ENCODE results near the gene KIAA0930.

Gene KIAA0930

DNA sequence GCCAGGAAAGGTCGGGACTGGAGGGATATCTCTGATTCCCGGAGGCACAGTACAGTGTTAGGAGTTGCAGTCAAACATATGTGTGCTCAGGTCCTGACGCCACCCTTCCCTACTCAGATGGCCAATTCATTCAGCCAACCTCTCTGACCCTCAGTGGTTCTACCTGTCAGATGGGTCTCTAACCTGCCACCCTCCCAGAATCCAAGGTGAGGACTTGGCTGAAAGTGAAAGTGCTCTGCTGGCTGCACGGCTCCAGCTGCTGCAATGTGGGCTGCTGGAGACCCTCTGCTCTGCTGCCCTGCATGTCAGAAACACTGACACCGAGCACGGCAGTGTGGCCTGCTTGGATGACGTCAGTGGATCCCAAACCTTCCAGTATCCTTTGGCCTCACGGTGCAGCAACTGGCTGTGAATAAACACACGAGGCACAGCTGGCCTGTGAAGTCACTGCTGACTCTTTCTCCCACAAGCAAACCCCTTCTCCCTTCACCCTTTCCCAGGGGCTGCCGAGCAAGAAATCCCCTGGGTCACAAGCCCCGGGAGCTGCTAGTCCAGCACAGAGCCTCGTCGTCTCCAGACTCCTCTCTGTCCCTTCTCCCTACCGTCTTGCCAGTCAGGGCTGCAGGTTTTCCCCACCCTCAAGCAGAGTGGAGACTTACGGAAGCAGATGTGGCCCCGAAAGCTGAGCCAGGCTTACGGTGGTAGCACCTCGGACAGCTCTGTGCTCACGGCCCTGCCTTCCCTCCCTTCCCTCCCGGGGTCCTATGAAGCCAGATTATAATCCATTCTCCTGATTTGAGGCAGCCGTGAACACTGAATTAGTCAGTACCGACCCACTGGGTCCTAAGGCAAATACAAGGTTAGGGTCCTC lies 24.3 kb downstream of the KIAA0930 start:
- no peak for DNase-seq

DNA sequence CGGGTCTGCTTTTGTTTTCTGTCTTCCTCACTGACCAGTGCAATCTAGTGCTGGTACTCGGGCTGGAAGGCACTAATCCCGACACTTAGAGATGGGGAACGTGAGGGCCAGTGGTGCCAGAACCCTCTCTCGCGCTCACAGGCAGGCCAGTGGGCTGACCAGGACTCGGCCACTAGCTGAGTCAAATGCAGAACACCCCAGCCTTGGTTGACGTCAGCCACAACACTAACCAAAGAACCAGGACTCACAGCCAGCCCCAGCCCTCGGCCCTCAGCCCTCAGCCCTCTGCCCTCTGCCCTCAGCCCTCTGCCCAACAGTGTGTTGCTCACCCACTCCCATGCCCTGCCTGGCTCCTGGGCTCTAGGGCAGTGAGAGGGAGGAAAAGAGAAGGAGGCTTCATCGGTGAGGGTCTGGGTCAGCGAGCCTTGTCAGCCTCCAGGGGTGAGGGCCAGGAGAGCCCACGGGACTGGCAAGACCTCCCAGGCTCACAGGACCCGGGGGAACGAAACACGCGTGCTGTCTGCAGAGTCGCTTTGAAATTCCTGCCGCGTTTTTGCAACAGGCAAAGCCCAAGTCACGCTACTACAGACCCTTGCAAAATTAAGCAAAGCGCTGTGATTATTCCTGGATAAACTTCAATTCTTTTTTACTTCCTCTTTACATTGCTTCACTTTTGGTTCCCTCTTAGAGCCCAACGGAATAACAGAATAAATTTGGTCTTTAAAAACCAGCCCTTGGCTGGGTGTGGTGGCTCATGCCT lies 27.5 kb downstream of the KIAA0930 start:
- DNase-seq: no peak

DNA sequence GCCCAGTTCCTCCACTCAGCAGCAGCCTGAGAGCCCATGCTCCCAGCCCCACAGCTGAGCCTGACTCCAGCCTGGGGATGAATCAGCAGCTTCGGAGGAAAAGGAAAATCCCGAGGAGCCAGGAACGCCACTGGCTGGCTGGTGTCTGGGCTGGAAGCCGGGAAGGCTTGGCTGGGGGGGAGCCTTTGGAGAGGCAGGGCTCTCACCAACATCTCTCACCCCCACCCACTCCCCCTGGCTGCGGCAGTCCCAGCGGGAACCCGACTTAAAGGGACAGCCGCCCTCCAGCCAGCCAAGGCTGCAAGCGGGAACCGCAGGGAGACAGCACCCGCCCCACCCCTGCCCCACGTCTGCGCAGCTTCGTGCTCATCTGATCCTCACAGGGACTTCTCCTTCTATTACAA lies 28.4 kb downstream of the KIAA0930 start:
- no peak for DNase-seq

DNA sequence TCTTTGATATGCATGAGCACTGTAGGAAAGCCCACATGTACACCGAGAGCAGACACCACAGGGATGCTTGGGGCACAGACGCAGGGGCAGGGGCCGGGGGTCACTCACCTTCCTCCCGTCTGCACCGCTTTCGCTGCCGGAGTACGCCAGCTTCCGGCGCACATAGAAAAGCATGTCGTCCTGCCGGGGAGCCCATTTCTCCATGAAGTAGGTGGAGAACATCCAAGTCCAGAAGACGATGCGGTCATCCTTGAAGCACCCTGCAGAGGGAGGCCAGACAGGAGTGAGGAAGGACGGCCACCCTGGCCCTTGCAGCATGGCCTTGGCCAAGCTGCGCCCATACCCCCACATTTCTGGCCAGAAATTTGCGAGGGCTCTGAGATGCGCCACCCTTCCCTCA lies 28.8 kb downstream of the KIAA0930 start:
- DNase-seq: no peak

DNA sequence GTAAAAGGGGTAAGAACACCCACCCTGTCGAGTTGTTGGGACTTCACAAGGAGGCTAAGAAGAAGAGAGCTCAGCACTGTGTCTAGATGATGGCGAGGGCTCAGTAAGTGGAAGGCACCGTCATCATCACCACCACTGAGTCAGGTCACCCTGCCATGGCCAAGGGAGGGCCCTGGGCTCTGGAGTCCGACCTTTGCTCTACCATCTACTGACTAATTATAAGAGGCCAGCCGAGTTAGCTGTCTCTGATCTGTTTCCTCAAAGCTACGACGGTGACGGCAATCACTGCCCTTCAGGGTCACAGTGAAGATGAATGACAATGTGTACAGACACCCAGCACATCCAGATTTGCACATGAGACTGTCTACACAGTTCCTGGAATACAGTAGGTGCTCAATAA lies 29.3 kb downstream of the KIAA0930 start:
- DNase-seq: no peak

DNA sequence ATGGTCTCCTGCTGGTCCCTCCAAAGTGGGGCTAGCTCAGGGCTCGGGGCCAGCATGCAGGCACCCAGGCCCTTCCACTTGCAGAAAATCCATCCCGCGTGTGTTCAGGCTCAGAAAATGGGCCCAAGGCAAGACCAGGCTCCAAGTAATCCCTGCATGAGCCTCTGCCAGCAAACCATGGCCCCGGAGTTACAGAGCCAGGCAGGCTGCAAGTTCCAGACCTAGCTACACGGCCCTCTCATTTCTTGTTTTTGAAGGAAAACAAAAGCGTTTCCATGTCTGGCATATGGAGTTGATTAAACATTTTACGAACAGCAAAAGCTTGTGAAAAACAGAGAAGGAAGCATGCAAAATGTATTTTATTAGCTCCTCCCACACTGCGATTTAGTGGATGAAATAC lies 29.7 kb downstream of the KIAA0930 start:
- DNase-seq: no peak

DNA sequence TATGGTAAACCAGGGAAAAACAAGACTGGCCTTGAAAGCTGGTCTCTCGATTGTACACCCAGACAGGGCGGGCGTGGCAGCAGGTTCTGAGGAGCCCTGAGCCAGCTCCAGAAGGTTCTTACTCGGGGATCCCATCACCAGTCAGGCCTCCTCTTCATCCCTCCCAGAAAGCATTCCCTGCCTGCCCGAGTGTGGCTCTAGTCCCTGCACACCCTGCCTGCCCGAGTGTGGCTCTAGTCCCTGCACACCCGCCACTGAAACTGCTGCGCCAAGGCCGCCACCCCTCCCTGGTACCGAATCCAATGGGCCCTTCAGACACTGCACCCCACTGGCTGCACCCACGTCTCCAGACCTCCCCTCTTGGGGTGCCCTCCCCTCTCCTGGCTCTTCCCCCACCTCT lies 30.1 kb downstream of the KIAA0930 start:
- DNase-seq: no peak

DNA sequence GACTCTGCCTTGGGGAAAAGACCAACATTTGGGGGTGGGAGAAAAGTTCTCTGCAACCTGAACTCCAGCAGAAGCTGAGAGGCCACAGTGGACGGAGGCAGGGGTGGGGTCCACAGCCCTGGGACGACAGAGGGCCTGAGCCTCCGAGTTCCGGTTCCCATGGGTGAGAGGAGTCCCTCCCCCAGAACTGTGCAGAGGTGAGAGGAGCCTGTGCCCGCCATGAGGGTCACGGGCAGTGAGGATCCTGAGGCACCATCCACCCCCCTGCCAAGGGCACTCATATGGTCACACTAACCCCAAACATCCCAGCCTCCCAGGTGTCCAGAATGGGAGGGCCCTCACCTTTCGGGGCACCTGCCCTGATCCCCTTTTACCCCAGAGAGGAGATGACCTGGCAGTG lies 30.5 kb downstream of the KIAA0930 start:
- DNase-seq: no peak

DNA sequence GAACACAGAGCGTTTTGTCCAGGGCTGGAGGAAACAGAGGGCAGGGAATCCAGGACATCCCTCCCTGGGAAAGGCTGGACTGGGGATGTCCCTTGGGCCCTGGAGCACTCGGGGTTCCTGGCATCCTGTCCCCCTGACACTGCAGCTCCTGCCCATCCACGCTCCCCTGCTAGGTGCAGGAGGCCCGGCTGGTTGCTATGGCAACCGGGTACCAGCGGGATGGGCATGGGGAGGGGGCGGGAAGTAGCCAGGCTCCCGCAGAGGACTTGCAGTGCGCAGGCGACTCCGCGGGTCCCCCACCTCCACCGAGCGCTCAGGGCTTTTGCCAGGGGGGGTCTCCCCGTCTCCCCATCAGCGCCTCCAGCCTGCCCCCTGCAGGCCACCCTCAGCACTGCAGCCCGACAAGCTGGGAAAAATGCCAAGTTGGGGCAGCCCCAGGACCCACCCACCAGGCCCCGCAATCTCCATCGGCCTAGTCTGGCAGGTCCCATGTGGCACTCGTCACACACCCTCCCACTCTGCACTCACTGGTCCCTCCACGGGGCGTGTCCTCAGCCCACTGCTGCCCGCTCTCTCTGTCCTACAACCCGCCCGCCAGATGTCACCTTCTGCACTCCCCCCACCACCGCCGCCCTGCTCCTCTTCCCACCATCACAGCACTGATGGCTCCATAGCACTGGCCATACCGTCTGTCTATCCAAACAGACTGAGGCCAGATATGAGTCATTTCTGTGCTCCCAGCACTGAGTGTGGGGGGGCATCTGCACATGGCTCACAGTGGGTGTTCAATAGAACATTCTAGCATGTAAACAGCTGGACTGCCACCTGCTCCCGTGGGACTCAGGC lies 31.5 kb downstream of the KIAA0930 start:
- no peak for DNase-seq

DNA sequence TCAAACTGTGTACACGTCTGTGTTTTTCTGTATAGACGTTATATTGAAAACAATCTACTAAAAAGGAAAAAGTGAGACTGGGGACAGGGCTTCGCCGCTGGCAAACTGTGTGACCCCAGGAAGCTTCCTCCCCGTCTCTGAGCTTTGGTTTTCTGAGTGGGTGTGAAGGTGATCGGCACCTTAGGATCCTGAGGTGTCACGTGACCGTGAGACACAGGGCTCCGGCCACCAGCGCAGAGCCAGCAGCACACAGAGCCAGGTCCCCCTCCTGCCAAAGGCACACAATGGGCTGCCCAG lies 32.0 kb downstream of the KIAA0930 start:
- DNase-seq: no peak

DNA sequence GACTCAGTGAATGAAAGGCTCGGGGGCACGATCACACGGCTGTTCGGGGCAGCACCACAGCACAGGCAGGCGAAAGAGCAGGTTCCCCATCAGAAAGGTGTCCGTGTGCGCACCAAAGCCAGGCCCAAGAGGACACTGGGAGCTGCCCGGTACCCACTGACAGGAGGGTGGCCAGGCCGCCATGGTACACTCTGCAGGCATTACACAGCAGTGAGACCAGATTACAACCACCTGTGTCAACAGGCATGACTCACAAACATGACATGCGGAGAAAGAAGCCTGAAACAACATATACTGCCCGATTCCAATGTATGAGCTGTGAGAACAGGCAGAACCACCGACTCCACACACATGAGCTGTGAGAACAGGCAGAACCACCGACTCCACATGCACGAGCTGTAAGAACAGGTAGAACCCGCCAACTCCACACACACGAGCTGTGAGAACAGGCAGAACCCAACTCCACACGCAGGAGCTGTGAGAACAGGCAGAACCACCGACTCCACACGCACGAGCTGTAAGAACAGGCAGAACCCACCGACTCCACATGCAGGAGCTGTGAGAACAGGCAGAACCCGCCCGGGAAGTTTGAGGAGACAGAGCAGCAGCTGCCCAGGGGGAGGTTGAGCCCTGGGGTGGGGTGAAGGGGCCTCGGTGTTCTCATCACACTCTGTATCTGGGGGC lies 32.6 kb downstream of the KIAA0930 start:
- no peak for DNase-seq

DNA sequence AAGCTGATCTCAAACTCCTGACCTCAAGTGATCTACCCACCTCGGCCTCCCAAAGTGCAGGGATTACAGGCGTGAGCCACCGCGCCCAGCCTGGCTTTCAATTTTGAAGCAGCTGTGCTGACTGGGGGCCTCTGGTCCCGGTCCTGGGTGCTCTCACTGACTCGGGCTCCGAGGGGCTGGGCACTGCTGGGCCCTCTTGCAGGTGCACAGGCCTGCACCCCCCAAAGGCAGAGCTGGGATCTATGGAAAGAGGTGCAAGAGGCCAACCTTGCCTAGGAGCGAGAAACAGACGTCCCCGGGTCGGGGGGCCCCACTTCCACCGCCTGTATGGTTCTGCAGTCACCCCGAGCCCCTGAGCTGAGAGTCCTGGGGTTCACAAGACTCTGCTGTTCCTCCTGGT lies 33.2 kb downstream of the KIAA0930 start:
- no peak for DNase-seq

DNA sequence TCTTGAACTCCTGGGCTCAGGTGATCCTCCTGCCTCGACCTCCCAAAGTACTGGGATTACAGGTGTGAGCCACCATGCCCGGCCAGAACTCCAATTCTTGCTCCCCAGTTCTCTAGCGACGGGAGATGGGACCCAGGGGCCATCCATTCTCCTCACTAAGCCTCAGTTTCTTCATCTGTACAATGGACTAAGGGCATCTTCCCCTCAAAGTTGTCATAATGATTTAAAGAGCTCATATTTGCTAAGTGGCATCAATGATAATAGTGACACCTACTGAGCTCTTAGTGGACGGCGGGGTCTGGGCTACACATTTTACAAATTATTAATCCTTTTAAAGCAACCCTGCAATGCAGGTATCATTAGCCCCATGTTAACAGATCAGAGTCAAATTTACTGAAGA lies 34.5 kb downstream of the KIAA0930 start:
- DNase-seq: no peak

DNA sequence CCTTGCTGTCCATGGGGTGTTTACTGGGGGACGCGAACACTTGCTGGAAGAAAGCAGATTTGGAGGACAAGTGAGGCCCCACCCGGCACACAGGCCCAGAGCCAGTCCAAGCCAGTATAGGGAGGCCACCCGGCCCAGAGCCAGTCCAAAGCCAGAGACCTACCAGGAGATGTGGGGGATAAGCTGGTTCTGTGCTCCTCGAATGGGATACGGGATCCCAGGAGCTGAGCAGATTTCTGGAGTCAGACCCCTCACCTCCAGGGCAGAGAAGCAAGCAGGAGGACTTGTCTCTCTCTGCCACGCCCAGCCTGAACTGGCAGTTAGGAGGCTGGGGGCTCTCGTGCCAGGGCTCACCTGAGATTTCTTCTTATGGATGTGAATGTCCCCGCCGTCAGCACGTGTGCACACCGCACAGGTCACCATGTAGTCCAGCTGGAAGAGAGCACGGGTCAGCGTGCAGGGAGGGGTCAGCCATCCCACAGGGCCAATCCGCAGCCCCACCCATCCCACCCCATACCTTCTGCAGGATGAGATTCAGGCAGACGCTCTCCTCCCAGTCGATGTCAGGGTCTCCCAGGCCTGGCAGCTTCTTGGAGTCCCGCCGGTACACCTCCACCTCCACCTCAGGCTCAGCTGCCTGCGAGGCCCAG lies 35.3 kb downstream of the KIAA0930 start:
- DNase-seq: no peak

DNA sequence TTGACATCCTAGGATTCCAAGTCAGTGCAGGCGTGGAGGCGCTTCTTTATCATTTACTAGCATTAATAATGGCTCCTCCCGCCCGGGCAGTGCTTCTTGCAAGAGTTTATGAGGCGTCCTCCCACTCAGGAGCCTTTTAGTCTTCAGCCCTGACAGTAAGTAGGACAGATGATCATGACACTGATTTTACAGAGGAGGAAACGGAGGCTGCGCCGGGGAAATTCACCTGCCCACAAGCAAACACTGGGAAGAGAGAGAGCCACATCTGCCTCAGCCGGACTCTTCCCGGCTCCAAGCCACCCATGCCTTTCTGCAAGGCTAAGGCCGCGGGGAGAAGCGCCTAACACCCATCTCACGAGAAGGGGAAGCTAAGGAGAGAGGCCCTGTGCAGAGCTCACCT lies 35.9 kb downstream of the KIAA0930 start:
- no peak for DNase-seq

DNA sequence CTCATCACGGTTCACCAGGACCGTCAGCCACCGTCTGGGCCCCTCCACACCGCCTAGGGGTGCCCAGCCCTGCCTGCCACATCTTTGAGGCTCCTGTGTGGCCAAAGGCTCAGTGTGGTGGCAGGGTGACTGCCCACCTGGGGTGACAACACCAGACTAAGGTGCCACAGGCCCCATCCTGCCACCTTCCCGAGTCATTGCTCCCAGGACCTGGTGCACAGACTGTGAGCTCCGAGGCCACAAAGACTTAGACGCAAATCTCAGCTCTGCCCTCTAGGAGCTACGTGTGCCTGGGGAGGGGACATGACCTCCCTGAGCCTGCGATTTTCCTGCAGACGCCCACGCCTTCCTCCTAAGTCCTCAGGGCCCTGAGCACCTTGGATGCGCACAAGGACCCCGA lies 36.5 kb downstream of the KIAA0930 start:
- DNase-seq: no peak

DNA sequence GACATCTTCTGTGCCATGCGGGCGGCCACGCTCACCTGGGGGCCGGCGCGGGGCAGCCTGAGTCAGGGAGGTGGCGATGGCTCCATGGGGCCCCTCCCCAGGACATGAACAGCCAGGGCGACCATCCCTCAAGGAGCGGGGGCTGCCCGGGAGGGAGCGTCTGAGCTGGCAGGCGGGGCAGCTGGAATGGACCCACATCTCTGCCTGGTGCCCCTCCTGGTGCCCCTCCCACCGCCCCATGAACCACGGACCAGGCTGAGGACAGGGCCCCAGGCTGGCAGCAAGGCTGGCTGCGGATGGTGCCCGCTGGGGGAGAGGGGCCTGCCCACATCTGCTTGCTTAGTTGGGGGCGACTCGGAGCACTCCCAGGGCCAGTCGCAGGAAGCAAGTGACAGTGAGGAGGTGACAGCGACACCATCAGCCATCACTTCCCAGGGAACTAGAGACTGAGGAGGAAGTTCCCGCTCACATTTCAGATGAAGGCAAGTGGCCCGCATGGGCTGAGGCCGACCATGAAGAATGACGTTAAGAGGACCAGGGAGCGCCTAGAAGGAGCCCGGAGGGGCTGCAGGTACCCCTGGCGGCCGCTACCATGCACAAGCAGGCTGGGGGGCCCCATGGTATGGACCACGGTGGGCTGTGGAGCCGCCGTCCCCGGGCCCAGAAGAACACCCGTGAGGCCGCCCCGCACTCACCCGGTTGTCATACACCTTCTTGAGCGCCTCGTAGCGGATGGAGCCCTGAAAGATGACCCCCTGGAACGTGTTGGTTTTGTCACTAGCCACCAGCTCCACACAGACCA lies 37.3 kb downstream of the KIAA0930 start:
- no peak for DNase-seq

DNA sequence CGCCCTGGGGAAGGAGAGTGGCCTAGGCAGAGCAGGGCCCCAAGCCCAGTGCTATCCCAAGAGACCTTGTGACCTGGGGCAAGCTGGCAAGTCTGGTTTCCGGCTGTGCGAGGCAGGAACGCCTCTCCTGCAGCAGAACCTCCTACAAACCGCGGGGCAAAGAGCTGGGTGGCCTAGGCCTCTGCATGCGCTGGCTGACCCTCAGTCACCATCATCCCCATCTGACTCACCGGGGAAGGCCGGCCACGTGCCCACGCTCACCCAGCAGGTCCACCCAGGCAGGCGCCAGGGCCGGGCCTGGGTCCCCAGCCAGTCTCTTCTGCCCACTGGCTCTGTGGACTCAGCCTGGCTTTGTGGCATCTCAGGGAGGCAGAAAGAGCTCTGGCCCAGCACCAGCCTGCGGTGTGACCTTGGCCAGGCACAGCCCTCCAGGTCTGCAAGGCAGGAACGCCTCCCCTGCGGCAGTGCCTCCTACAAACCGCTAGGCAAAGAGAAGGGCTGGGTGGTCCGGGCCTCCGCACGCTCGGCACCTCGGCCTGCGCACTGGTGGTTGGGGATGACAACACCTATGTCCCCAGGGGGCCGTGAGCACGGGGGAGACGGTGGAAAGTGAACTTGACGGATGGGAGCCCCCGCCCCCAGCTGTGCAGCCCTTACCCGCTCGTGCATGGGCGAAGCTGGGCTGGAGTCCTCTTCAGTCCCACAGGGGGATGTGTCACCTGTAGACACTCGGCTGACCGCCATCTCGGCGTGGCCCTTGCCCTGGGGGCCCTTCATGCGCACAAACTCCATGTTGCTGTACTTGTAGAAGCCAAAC lies 38.2 kb downstream of the KIAA0930 start:
- no peak for DNase-seq

DNA sequence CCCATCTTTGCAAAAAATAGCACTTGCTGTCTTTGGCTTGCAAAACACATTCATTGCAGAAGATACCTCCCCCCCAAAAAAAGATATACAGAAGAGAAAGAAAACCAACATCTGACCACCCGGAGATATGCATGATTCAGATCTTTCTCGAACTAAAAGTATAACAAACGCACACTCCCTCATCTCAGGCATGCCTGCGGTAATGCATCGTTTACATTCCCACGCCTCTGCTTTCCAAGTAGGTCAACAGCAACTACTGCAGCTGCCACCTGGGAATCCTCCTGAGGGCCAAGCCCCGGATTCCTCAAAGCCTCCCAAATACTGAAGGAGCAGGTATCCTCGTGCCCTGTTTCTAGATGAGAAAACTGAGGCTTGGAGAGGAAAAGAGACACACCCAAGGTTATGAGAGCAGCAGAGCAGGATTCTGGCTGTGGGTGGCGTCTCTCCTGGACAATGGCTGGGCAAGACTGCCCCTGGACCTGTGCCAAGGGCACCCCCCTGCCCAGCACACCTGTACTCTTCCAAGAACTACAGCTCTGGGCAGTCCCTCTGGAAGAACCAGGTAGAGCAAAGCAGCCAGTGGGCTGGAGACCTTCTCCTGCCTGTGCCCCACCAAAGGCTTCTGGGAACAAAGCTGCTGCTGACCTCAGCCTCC lies 38.9 kb downstream of the KIAA0930 start:
- no peak for DNase-seq

DNA sequence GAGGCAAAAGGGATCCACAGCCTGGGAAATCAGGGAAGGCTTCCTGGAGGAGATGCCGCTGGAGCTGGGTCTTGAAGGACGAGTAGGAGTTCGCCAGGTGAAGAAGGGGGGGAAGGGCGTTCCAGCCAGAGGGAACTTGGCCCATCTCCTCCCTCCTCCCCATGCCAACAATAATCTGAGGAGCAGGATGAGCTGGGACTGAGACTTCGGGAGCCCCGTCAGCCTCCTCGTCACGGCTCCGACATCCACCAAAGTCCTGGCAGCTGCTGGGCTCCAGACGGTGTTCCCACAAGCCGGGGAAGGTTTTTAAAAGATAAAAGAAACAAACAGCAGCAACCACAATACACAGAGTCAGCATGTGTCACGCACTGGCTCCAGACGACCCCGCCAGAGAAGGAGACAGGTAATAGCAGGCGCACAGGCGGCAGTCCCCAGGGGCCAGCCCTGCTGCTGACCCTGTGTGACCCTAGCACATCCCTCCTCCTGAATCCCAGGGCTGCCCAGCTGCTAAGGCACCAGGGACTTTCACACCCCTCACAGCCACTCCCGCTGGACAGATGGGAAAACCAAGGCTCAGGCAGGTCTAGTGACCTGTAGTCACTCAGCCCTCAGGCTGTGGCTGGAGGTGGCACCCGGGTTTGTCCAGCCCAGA lies 39.7 kb downstream of the KIAA0930 start:
- no peak for DNase-seq

Measured in 8988T (cell line).